ENCODE data around the gene EHMT1. TPM values are rescaled to one million over a fixed set of nuclear protein-coding genes. Genes with fewer than 3 reads are reported as not detected.

Gene EHMT1
- polyA plus RNA-seq, 3 donors, result 19.7 to 42.1 (median 40.3) TPM

Other genes with a start within 250 kb of the EHMT1 start
- gene EXD3, start 195.8 kb upstream of the EHMT1 start, polyA plus RNA-seq, result 10 to 100 TPM in 2 of 3 donors, 1 to 10 TPM in 1; 7.6 to 38.5 (median 14.0) TPM
- gene NOXA1, start 195.6 kb upstream of the EHMT1 start, polyA plus RNA-seq, result 1 to 10 TPM; 2.0 to 6.8 (median 3.1) TPM
- gene ENTPD8, start 177.6 kb upstream of the EHMT1 start, polyA plus RNA-seq, result 1 to 10 TPM in 1 of 3 donors, under 1 TPM in 1, not detected in 1; 0.66 to 1.1 TPM
- 10 to 100 TPM; 38.2 to 39.5 (median 39.4) TPM for gene NSMF, start 159.7 kb upstream of the EHMT1 start, polyA plus RNA-seq
- 10 to 100 TPM in 2 of 3 donors, 1 to 10 TPM in 1; 6.8 to 23.4 (median 22.3) TPM for gene PNPLA7, start 68.6 kb upstream of the EHMT1 start, polyA plus RNA-seq
- gene MRPL41, start 67.1 kb upstream of the EHMT1 start, polyA plus RNA-seq, result 100 to 1,000 TPM in 1 of 3 donors, 10 to 100 TPM in 2; 37.2 to 155 (median 68.7) TPM
- 10 to 100 TPM; 12.8 to 33.4 (median 19.2) TPM for gene DPH7, start 40.1 kb upstream of the EHMT1 start, polyA plus RNA-seq
- gene ZMYND19, start 28.5 kb upstream of the EHMT1 start, polyA plus RNA-seq, result 10 to 100 TPM in 2 of 3 donors, 1 to 10 TPM in 1; 7.6 to 13.7 (median 12.9) TPM
- 10 to 100 TPM; 37.1 to 87.6 (median 39.7) TPM for gene ARRDC1, start 13.3 kb upstream of the EHMT1 start, polyA plus RNA-seq